ENCODE data around the gene FXYD1.

GRCh38 chr19:35159606-35160005 lies 21.0 kb downstream of the FXYD1 start:
- no peak for TF ChIP-seq CTCF (conservative IDR thresholded peaks at IDR 0.05; ENCODE audit: low read length)
- no peak for TF ChIP-seq EZH2phosphoT487 (IDR thresholded peaks at IDR 0.05; ENCODE audit: borderline replicate concordance, low read depth, low read length)
